Endothelial cell of umbilical vein (primary cell): ENCODE measurements around the gene CEACAM4. TPM values are rescaled to one million over a fixed set of nuclear protein-coding genes. Genes with fewer than 3 reads are reported as not detected.

Source experiments
- BruUV-seq: library from RNA; stranded (reverse); fragments of 400-500 nt; replicated peaks from 2 replicates; lab custom pipeline; 2021; lab: Mats Ljungman, UMichigan
- CTCF ChIA-PET: fragments of 300-600, 350-600 bp; sonication (Branson Sonifier 250); formaldehyde crosslinking; loops from one replicate; lab custom pipeline; 2021; ENCODE audit warnings: antibody characterized with exemption, inconsistent platforms; lab: Charles Lee
- POLR2A ChIA-PET: fragments of 300-600, 350-600 bp; sonication (Branson Sonifier 250); formaldehyde crosslinking; loops from one replicate; lab custom pipeline; 2021; ENCODE audit warnings: antibody characterized with exemption, inconsistent platforms; lab: Charles Lee
- DNase-seq: peaks from one replicate; pipeline ENCODE4 v3.0.0-alpha.2; 2011; ENCODE audit warnings: low read depth, low spot score
- FAIRE-seq: peaks from 2 replicates; lab custom pipeline; 2011; peaks lifted over from hg19 to GRCh38; lab: Jason Lieb, UNC
- H2AFZ ChIP-seq: 2 replicates; pipeline ENCODE4 v1.6.0; 2012; ENCODE audit warnings: low read depth, low read length, control low read depth, inconsistent platforms
- H3K27ac ChIP-seq: 2 replicates; pipeline ENCODE4 v1.5.1; 2011; ENCODE audit warnings: low read depth, mild to moderate bottlenecking, control low read depth, low read length, moderate library complexity; ENCODE audit not compliant: insufficient read depth
- H3K27me3 ChIP-seq, 2 experiments: 2 replicates each; pipeline versions ENCODE4 v1.6.0 to v1.6.1; 2011; ENCODE audit warnings: low read length in 2 of 2, mixed read lengths in 1 of 2; ENCODE audit not compliant: control insufficient read depth in 2 of 2, insufficient read depth in 2 of 2
- H3K36me3 ChIP-seq, 2 experiments: 2 replicates in 1 of 2; 3 replicates in 1 of 2; pipeline ENCODE4 v1.5.1; 2011; ENCODE audit warnings: low read length in 2 of 2, mild to moderate bottlenecking in 1 of 2, moderate library complexity in 1 of 2; ENCODE audit not compliant: control insufficient read depth in 2 of 2, insufficient read depth in 2 of 2; ENCODE audit errors: extremely low read depth in 1 of 2
- H3K4me1 ChIP-seq: 3 replicates; pipeline ENCODE4 v1.5.1; 2011; ENCODE audit warnings: mild to moderate bottlenecking, low read length; ENCODE audit not compliant: control insufficient read depth, insufficient read depth; ENCODE audit errors: extremely low read depth
- H3K4me2 ChIP-seq: 2 replicates; pipeline ENCODE4 v1.6.1; 2011; ENCODE audit warnings: low read length, control low read depth, mixed read lengths; ENCODE audit not compliant: insufficient read depth
- H3K4me3 ChIP-seq, 3 experiments: fragments of 200-600 bp in 1 of 3; sonication (generic), shearing (Covaris generic) in 1 of 3; replicated peaks in 1 of 3; 2 replicates each; pipeline ENCODE4 v1.5.1; 2011 to 2016; ENCODE audit warnings: control low read depth in 3 of 3, low read length in 3 of 3, mild to moderate bottlenecking in 2 of 3, inconsistent platforms in 1 of 3, low read depth in 1 of 3, moderate library complexity in 1 of 3; ENCODE audit not compliant: insufficient read depth in 1 of 3
- H3K79me2 ChIP-seq: 2 replicates; pipeline ENCODE4 v1.6.0; 2012; ENCODE audit warnings: low read length, inconsistent platforms; ENCODE audit not compliant: control insufficient read depth, insufficient read depth
- H3K9ac ChIP-seq: replicated peaks from 2 replicates; pipeline ENCODE3; 2011; ENCODE audit warnings: low read length, control low read depth; ENCODE audit not compliant: insufficient read depth; ENCODE audit errors: extremely low read depth
- H3K9me1 ChIP-seq: replicated peaks from 3 replicates; pipeline ENCODE4 v1.6.0; 2011; ENCODE audit warnings: mild to moderate bottlenecking, low read length; ENCODE audit not compliant: control insufficient read depth, insufficient read depth; ENCODE audit errors: extremely low read depth
- H3K9me3 ChIP-seq: replicated peaks from 2 replicates; pipeline ENCODE4 v1.5.1; 2012; ENCODE audit warnings: low read length, inconsistent platforms; ENCODE audit not compliant: control insufficient read depth, insufficient read depth
- H4K20me1 ChIP-seq: replicated peaks from 2 replicates; pipeline ENCODE3; 2011; ENCODE audit warnings: mild to moderate bottlenecking, low read length; ENCODE audit not compliant: control insufficient read depth, insufficient read depth; ENCODE audit errors: extremely low read depth
- CTCF ChIP-seq, 2 donors: IDR thresholded peaks; 1 replicate in 1 of 2; 2 replicates in 1 of 2; pipeline ENCODE4 v1.5.1; 2011; ENCODE audit warnings: low read length in 2 of 2, mild to moderate bottlenecking in 2 of 2, moderate library complexity in 2 of 2, control low read depth in 1 of 2, inconsistent platforms in 1 of 2, low read depth in 1 of 2; ENCODE audit not compliant: insufficient read depth in 1 of 2; ENCODE audit errors: extremely low read depth in 1 of 2
- EZH2 ChIP-seq: IDR thresholded peaks from 2 replicates; pipeline ENCODE4 v1.6.1; 2012; ENCODE audit warnings: borderline replicate concordance, low read depth, mild to moderate bottlenecking, moderate library complexity, low read length, inconsistent platforms; ENCODE audit not compliant: severe bottlenecking
- FOS ChIP-seq: IDR thresholded peaks from 2 replicates; pipeline ENCODE4 v1.6.1; 2011; ENCODE audit warnings: mild to moderate bottlenecking, low read length, moderate library complexity, borderline replicate concordance; ENCODE audit not compliant: insufficient read depth
- GATA2 ChIP-seq: IDR thresholded peaks from 2 replicates; pipeline ENCODE4 v1.7.0; 2011; ENCODE audit warnings: low read depth, mild to moderate bottlenecking, moderate library complexity, mixed read lengths, low read length; ENCODE audit not compliant: insufficient read length, insufficient read depth
- JUN ChIP-seq: IDR thresholded peaks from 2 replicates; pipeline ENCODE4 v1.6.1; 2011; ENCODE audit warnings: borderline replicate concordance, low read depth; ENCODE audit not compliant: insufficient read length, insufficient read depth
- MAX ChIP-seq: IDR thresholded peaks from 2 replicates; pipeline ENCODE4 v1.6.1; 2011; ENCODE audit not compliant: insufficient read depth, insufficient read length
- MYC ChIP-seq: IDR thresholded peaks from one replicate; pipeline ENCODE4 v1.6.1; 2011; ENCODE audit warnings: mild to moderate bottlenecking, low read depth, low read length
- POLR2A ChIP-seq: IDR thresholded peaks from 2 replicates; pipeline ENCODE4 v1.6.1; 2012; ENCODE audit warnings: low read depth, mild to moderate bottlenecking, control low read depth, low read length
- POLR2AphosphoS5 ChIP-seq: IDR thresholded peaks from 2 replicates; pipeline ENCODE4 v1.6.1; 2012; ENCODE audit warnings: low read depth, mild to moderate bottlenecking, control low read depth, low read length, moderate library complexity; ENCODE audit not compliant: insufficient read depth
- dilution Hi-C: fragments of 300-500 bp; cut with MboI; formaldehyde crosslinking; loops from one replicate; pipeline ENCODE4 v1.15.0; 2019; ENCODE audit warnings: low sequenced_read_pairs; ENCODE audit not compliant: extremely low pct_ligation_motif_present
- intact Hi-C: fragments of 100-400 bp; cut with micrococcal nuclease; formaldehyde crosslinking; loops from one replicate; pipeline ENCODE4 v1.10.0; 2022
- polyA plus RNA-seq, 4 experiments: library from polyadenylated mRNA; depleted of rRNA in 3 of 4; stranded (reverse) in 3 of 4; unstranded in 1 of 4; fragments of >200 nt; gene quantifications; 2 replicates each; pipeline versions ENCODE4 v1.2.1 to v1.2.3, GENCODE V29; 2011 to 2012; ENCODE audit warnings: missing spikeins in 1 of 4
- total RNA-seq: library from RNA; stranded (reverse); gene quantifications from 2 replicates; pipeline ENCODE4 v1.2.3, GENCODE V29; 2021

Gene CEACAM4
- total and polyA plus RNA-seq, 2 donors (not counting 3 experiments of a cell fraction or from before 2014, with no cell fraction given), result not detected

GRCh38 chr19:41570179-41570578, 56.7 kb downstream of the CEACAM4 start:
- H3K9ac ChIP-seq, result no peak overlapping the region
- ChIA-PET POLR2A (no interaction called here), CTCF (interaction anchor here (0.6 to 17.6 kb wide), 32 partner anchors 10 to 366 kb away, joined by 3 to 343 read pairs (median 5); partner anchors contain the start of genes B3GNT8, DMAC2 and ERICH4)
- no TSS peak for BruUV-seq
- H3K36me3 ChIP-seq, result no peaks in the 10 kb centered on the region
- H3K4me2 ChIP-seq, result no peak overlapping the region
- no peaks in the 10 kb centered on the region for H3K9me1 ChIP-seq
- no peaks in the 10 kb centered on the region for H3K4me1 ChIP-seq
- H3K9me3 ChIP-seq, result no peaks in the 10 kb centered on the region
- H2AFZ ChIP-seq, result no peak overlapping the region
- no peaks in the 10 kb centered on the region for H4K20me1 ChIP-seq
- no peak overlapping the region for H3K4me3 ChIP-seq
- dilution Hi-C loops (no loop called here), intact Hi-C loops (loop anchor here (1.0 to 5.0 kb wide), 6 partner anchors 25 to 263 kb away; no protein-coding TSS in a partner anchor)
- no peak overlapping the region for H3K27ac ChIP-seq
- FAIRE-seq (no peak), DNase-seq (no peak)
- peaks cover 16 to 41% of the 10 kb centered on the region in 2 experiments for H3K27me3 ChIP-seq
- TF ChIP-seq GATA2 (no peak), CTCF (IDR thresholded peaks at IDR 0.05; ENCODE audit: extremely low read depth in 1 of 2, insufficient read depth in 1 of 2, low read depth in 1 of 2, low read length in 2 of 2) (no peak), FOS (no peak), POLR2AphosphoS5 (no peak), EZH2 (no peak), JUN (no peak), POLR2A (no peak), MYC (no peak), MAX (no peak)
- no peaks in the 10 kb centered on the region for H3K79me2 ChIP-seq
